CD4-positive, CD25-positive, alpha-beta regulatory T cell (primary cell): ENCODE data around the gene UFD1. TPM values are rescaled to one million over a fixed set of nuclear protein-coding genes. Genes with fewer than 3 reads are reported as not detected.

ENCODE experiments used
- ATAC-seq, 2 donors: fragments of 150-1000 bp; cut with Tn5 transposase; one replicate each; pipeline ENCODE4 v1.10.0; 2021; ENCODE audit warnings: low read depth in 2 of 2, moderate number of reproducible peaks in 2 of 2, moderate library complexity in 1 of 2
- DNase-seq, 3 donors: peaks; one replicate each; pipeline versions ENCODE4 v3.0.0 to v3.0.0-alpha.2; 2012 to 2022; ENCODE audit warnings: mixed read lengths in 1 of 3
- H3K27ac ChIP-seq: one replicate; pipeline ENCODE4 v1.7.0; 2013; ENCODE audit warnings: mild to moderate bottlenecking, low read length; ENCODE audit not compliant: insufficient read depth, poor library complexity, severe bottlenecking
- H3K27me3 ChIP-seq: one replicate; pipeline ENCODE4 v1.7.0; 2013; ENCODE audit warnings: low read length; ENCODE audit not compliant: control insufficient read depth, insufficient read depth
- H3K36me3 ChIP-seq: one replicate; pipeline ENCODE4 v1.7.0; 2013; ENCODE audit warnings: mild to moderate bottlenecking, low read length, moderate library complexity; ENCODE audit not compliant: control insufficient read depth, insufficient read depth
- H3K4me1 ChIP-seq: 2 replicates; pipeline ENCODE4 v1.7.0; 2013; ENCODE audit warnings: mild to moderate bottlenecking, low read length; ENCODE audit not compliant: insufficient read depth, control insufficient read depth, poor library complexity, severe bottlenecking
- H3K4me3 ChIP-seq: one replicate; pipeline ENCODE4 v1.7.0; 2013; ENCODE audit warnings: low read depth, mild to moderate bottlenecking, low read length, moderate library complexity
- H3K9me3 ChIP-seq, 2 experiments: 1 replicate in 1 of 2; 2 replicates in 1 of 2; pipeline ENCODE4 v1.7.0; 2013; ENCODE audit warnings: low read length in 2 of 2, mild to moderate bottlenecking in 1 of 2, moderate library complexity in 1 of 2; ENCODE audit not compliant: control insufficient read depth in 2 of 2
- H3K27ac Mint-ChIP-seq, 3 donors: one replicate each; pipeline ENCODE4 v1.8.0; 2020 to 2022; ENCODE audit warnings: mild to moderate bottlenecking in 3 of 3, mixed read lengths in 3 of 3, moderate library complexity in 2 of 3
- H3K27me3 Mint-ChIP-seq: one replicate; pipeline ENCODE4 v1.8.0; 2022; ENCODE audit warnings: mild to moderate bottlenecking, mixed read lengths
- H3K36me3 Mint-ChIP-seq: one replicate; pipeline ENCODE4 v1.8.0; 2020; ENCODE audit warnings: mixed read lengths
- H3K4me1 Mint-ChIP-seq, 4 donors: one replicate each; pipeline ENCODE4 v1.8.0; 2020 to 2022; ENCODE audit warnings: mixed read lengths in 4 of 4, mild to moderate bottlenecking in 1 of 4
- H3K4me3 Mint-ChIP-seq, 4 donors: one replicate each; pipeline ENCODE4 v1.8.0; 2020 to 2022; ENCODE audit warnings: mild to moderate bottlenecking in 4 of 4, mixed read lengths in 4 of 4, moderate library complexity in 3 of 4
- H3K9me3 Mint-ChIP-seq, 7 donors: one replicate each; pipeline ENCODE4 v1.8.0; 2020 to 2022; ENCODE audit warnings: mixed read lengths in 7 of 7, mild to moderate bottlenecking in 3 of 7, moderate library complexity in 2 of 7
- polyA plus RNA-seq, 4 donors: library from polyadenylated mRNA; unstranded; fragments of 300-500 nt; fragmentation: Illumina TruSeq; gene quantifications; one replicate each; pipeline ENCODE4 v1.2.3, GENCODE V29; 2021
- total RNA-seq: library from RNA; stranded (reverse); gene quantifications from one replicate; pipeline ENCODE4 v1.2.3, GENCODE V29; 2022

UFD1 gene
- total and polyA plus RNA-seq, 5 donors from 2014 or later, result 97.7 to 146 (median 113) TPM

- no peaks in the 10 kb centered on the region for H3K9me3 Mint-ChIP-seq
- H3K36me3 Mint-ChIP-seq, result no peaks in the 10 kb centered on the region
- no peak for ATAC-seq
Observed at GRCh38 chr22:19480789-19481188, 1.8 kb upstream of the UFD1 start.

GRCh38 chr22:19480173-19480568 is 1.2 kb upstream of the UFD1 start:
- peak overlapping the region; percentile 95 to 98 (median 96) for H3K4me3 Mint-ChIP-seq

More at GRCh38 chr22:19480789-19481188, 1.8 kb upstream of the UFD1 start:
- Histone ChIP-seq H3K9me3 (no peaks in the 10 kb centered on the region), H3K4me3 (peak overlapping the region; percentile 99), H3K27ac (no peak overlapping the region), H3K4me1 (peaks cover 26% of the 10 kb centered on the region), H3K36me3 (peaks cover 4% of the 10 kb centered on the region), H3K27me3 (no peaks in the 10 kb centered on the region)
- H3K27me3 Mint-ChIP-seq, result no peaks in the 10 kb centered on the region
- peak overlapping the region in 3 of 4 donors; percentile 26 to 98 (median 96) for H3K4me3 Mint-ChIP-seq
- no peak overlapping the region for H3K27ac Mint-ChIP-seq
- peaks cover 15 to 36% (median 27%) of the 10 kb centered on the region in 4 donors for H3K4me1 Mint-ChIP-seq
- DNase-seq, result no peak

GRCh38 chr22:19479355-19480172 is 571 bp upstream of the UFD1 start, which contains the start of gene CDC45:
Gene CDC45 (plus strand): TSS chr22:19479920. CDS start chr22:19479969, 49 bp downstream.
- H3K4me3 Mint-ChIP-seq, result peak within 1 kb of the TSS; percentile 95 to 98 (median 96)
- peak within 1 kb of the TSS; percentile 100 for H3K27ac Mint-ChIP-seq
- H3K36me3 ChIP-seq, result peaks cover 13% of the 10 kb centered on the region
- peak within 1 kb of the TSS; percentile 99 for H3K4me3 ChIP-seq
- no peaks in the 10 kb centered on the region for H3K27me3 Mint-ChIP-seq
- no peaks in the 10 kb centered on the region for H3K9me3 Mint-ChIP-seq
- H3K27ac ChIP-seq, result peak within 1 kb of the TSS; percentile 99
- DNase-seq, result peak; percentile 94 to 99 (median 96)
- H3K4me1 ChIP-seq, result peaks cover 31% of the 10 kb centered on the region
- peaks cover 4% of the 10 kb centered on the region for H3K36me3 Mint-ChIP-seq
- H3K4me1 Mint-ChIP-seq, result peaks cover 17 to 41% (median 33%) of the 10 kb centered on the region in 4 donors
- H3K9me3 ChIP-seq, result no peaks in the 10 kb centered on the region
- ATAC-seq, result peak; percentile 89 to 91
- no peaks in the 10 kb centered on the region for H3K27me3 ChIP-seq

More at GRCh38 chr22:19480173-19480568, 1.2 kb upstream of the UFD1 start:
- peaks cover 2% of the 10 kb centered on the region for H3K36me3 Mint-ChIP-seq
- ATAC-seq (no peak), DNase-seq (no peak)
- no peaks in the 10 kb centered on the region for H3K27me3 Mint-ChIP-seq
- peaks cover 17 to 39% (median 33%) of the 10 kb centered on the region in 4 donors for H3K4me1 Mint-ChIP-seq
- H3K4me1 ChIP-seq, result peaks cover 30% of the 10 kb centered on the region
- H3K27ac ChIP-seq, result peak overlapping the region; percentile 99
- H3K4me3 ChIP-seq, result peak overlapping the region; percentile 99
- H3K36me3 ChIP-seq, result peaks cover 6% of the 10 kb centered on the region
- H3K9me3 Mint-ChIP-seq, result no peaks in the 10 kb centered on the region
- H3K27ac Mint-ChIP-seq, result peak overlapping the region; percentile 91 to 100 (median 100)
- H3K9me3 ChIP-seq, result no peaks in the 10 kb centered on the region
- no peaks in the 10 kb centered on the region for H3K27me3 ChIP-seq

GRCh38 chr22:19478045-19478900 is 720 bp downstream of the UFD1 start:
- Mint-ChIP-seq H3K4me3 (peak overlapping the region; percentile 95 to 100 (median 96)), H3K27me3 (no peaks in the 10 kb centered on the region), H3K36me3 (peaks cover 8% of the 10 kb centered on the region), H3K27ac (peak overlapping the region; percentile 83 to 100 (median 92)), H3K4me1 (peaks cover 17 to 45% (median 33%) of the 10 kb centered on the region in 4 donors), H3K9me3 (no peaks in the 10 kb centered on the region)
- H3K36me3 ChIP-seq, result peaks cover 22% of the 10 kb centered on the region
- DNase-seq (peak in 2 of 3 donors; percentile 39 to 56), ATAC-seq (no peak)
- no peaks in the 10 kb centered on the region for H3K9me3 ChIP-seq
- peak overlapping the region; percentile 99 for H3K27ac ChIP-seq
- H3K4me3 ChIP-seq, result peak overlapping the region; percentile 94
- H3K27me3 ChIP-seq, result no peaks in the 10 kb centered on the region
- H3K4me1 ChIP-seq, result peaks cover 31% of the 10 kb centered on the region

GRCh38 chr22:19477321-19478044 is 1.5 kb downstream of the UFD1 start:
- Mint-ChIP-seq H3K4me1 (peaks cover 17 to 45% (median 33%) of the 10 kb centered on the region in 4 donors), H3K27me3 (no peaks in the 10 kb centered on the region), H3K36me3 (peaks cover 8% of the 10 kb centered on the region), H3K9me3 (no peaks in the 10 kb centered on the region), H3K4me3 (peak overlapping the region; percentile 95 to 100 (median 96)), H3K27ac (peak overlapping the region; percentile 83 to 100 (median 92))
- Histone ChIP-seq H3K4me3 (peak overlapping the region; percentile 94), H3K27ac (peak overlapping the region; percentile 99), H3K36me3 (peaks cover 30% of the 10 kb centered on the region), H3K4me1 (peaks cover 31% of the 10 kb centered on the region), H3K9me3 (no peaks in the 10 kb centered on the region), H3K27me3 (no peaks in the 10 kb centered on the region)
- DNase-seq, result peak in 2 of 3 donors; percentile 24 to 54
- no peak for ATAC-seq

GRCh38 chr22:19476023-19476422 is 3.0 kb downstream of the UFD1 start:
- Histone ChIP-seq H3K36me3 (peaks cover 44% of the 10 kb centered on the region), H3K4me1 (peaks cover 31% of the 10 kb centered on the region), H3K4me3 (no peak overlapping the region), H3K27ac (no peak overlapping the region), H3K9me3 (no peaks in the 10 kb centered on the region), H3K27me3 (no peaks in the 10 kb centered on the region)
- Mint-ChIP-seq H3K27me3 (no peaks in the 10 kb centered on the region), H3K4me1 (peaks cover 17 to 47% (median 37%) of the 10 kb centered on the region in 4 donors), H3K9me3 (no peaks in the 10 kb centered on the region), H3K27ac (peak overlapping the region in 2 of 3 donors; percentile 49 to 56), H3K36me3 (peaks cover 16% of the 10 kb centered on the region), H3K4me3 (peak overlapping the region in 1 of 4 donors; percentile 39)
- ATAC-seq (no peak), DNase-seq (no peak)

- no peak for ATAC-seq
- H3K27me3 ChIP-seq, result no peaks in the 10 kb centered on the region
- Mint-ChIP-seq H3K4me1 (peaks cover 13 to 42% (median 29%) of the 10 kb centered on the region in 4 donors), H3K4me3 (peak overlapping the region in 1 of 4 donors; percentile 34), H3K27me3 (no peaks in the 10 kb centered on the region), H3K36me3 (peaks cover 32% of the 10 kb centered on the region), H3K9me3 (no peaks in the 10 kb centered on the region), H3K27ac (peak overlapping the region in 1 of 3 donors; percentile 76)
- no peak for DNase-seq
- H3K4me1 ChIP-seq, result peaks cover 26% of the 10 kb centered on the region
- peaks cover 69% of the 10 kb centered on the region for H3K36me3 ChIP-seq
- H3K4me3 ChIP-seq, result no peak overlapping the region
- no peak overlapping the region for H3K27ac ChIP-seq
- no peaks in the 10 kb centered on the region for H3K9me3 ChIP-seq
Observed at GRCh38 chr22:19473578-19473977, 5.4 kb downstream of the UFD1 start.
